ENCODE results near the gene LGALS9C.
"Not testable (repeated sequence)": the region's sequence is repeated elsewhere in the genome, so short reads cannot be mapped to it uniquely, and the experiment has no call there.

DNA sequence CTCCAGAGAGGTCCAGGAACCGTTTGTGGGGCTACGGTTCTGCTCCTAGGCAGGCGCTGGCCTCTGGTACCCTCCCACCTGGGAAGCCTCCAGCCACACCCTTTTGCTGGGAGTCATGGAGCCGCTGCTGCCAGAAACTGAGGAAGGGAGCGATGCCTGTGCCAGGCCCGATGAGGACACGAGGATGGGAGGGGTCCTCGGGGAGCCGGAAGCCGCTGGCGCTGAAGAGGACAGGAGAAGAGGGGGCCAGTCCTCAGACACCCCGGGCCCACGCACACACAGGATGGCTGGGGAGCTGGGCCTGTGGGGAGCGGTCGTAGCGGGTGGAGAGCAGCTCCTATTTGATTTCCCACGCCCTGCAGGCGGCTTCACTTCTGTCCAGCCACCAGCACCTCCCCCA, 24.2 kb downstream of the LGALS9C start:
- TF ChIP-seq, protein P1, sequence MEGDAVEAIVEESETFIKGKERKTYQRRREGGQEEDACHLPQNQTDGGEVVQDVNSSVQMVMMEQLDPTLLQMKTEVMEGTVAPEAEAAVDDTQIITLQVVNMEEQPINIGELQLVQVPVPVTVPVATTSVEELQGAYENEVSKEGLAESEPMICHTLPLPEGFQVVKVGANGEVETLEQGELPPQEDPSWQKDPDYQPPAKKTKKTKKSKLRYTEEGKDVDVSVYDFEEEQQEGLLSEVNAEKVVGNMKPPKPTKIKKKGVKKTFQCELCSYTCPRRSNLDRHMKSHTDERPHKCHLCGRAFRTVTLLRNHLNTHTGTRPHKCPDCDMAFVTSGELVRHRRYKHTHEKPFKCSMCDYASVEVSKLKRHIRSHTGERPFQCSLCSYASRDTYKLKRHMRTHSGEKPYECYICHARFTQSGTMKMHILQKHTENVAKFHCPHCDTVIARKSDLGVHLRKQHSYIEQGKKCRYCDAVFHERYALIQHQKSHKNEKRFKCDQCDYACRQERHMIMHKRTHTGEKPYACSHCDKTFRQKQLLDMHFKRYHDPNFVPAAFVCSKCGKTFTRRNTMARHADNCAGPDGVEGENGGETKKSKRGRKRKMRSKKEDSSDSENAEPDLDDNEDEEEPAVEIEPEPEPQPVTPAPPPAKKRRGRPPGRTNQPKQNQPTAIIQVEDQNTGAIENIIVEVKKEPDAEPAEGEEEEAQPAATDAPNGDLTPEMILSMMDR (conservative IDR thresholded peaks at IDR 0.05 in 1 of 2, IDR thresholded peaks at IDR 0.05 in 1 of 2; ENCODE audit: extremely low read depth in 1 of 2, insufficient read depth in 1 of 2, low read depth in 1 of 2, low read length in 2 of 2), result not testable (repeated sequence)
- not testable (repeated sequence) for TF ChIP-seq EZH2 (IDR thresholded peaks at IDR 0.05; ENCODE audit: borderline replicate concordance, low read length)

Data from mammary epithelial cell (primary cell).